ENCODE data around the gene GPR137.
"Not testable (repeated sequence)": the region's sequence is repeated elsewhere in the genome, so short reads cannot be mapped to it uniquely, and the experiment has no call there.

The GPR137 gene

DNA sequence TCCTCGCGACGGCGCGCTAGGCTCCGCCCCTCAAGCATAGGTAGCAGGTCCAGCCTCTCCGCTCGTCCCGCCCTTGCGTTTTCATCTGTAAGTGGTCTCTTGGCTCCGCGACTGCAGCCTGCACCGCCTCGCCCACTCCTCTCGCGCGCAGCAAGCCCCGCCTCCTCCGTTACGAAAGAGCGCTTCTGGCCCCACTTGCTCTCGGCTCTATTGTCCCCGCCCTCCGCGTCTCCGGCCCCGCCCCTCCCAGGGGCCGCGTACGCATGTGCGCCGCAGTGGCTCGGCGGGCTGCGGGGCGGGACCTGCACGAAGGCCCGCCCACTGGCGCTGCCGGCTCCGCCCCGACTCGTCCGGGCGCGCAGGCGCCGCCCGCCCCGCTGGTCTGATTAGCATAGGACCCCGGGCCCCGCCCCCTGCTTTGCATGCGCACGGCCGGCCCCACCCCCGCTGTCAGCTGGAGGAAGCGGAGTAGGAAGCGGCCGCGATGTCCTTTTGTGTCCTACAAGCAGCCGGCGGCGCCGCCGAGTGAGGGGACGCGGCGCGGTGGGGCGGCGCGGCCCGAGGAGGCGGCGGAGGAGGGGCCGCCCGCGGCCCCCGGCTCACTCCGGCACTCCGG is 19.5 kb downstream of the GPR137 start, which contains the start of gene ESRRA:
Gene ESRRA (plus strand): TSS at position 450 of the 616 bp plus-strand sequence. CDS start 1,656 bp downstream, outside the sequence.
- peak; percentile 98 for DNase-seq

DNA sequence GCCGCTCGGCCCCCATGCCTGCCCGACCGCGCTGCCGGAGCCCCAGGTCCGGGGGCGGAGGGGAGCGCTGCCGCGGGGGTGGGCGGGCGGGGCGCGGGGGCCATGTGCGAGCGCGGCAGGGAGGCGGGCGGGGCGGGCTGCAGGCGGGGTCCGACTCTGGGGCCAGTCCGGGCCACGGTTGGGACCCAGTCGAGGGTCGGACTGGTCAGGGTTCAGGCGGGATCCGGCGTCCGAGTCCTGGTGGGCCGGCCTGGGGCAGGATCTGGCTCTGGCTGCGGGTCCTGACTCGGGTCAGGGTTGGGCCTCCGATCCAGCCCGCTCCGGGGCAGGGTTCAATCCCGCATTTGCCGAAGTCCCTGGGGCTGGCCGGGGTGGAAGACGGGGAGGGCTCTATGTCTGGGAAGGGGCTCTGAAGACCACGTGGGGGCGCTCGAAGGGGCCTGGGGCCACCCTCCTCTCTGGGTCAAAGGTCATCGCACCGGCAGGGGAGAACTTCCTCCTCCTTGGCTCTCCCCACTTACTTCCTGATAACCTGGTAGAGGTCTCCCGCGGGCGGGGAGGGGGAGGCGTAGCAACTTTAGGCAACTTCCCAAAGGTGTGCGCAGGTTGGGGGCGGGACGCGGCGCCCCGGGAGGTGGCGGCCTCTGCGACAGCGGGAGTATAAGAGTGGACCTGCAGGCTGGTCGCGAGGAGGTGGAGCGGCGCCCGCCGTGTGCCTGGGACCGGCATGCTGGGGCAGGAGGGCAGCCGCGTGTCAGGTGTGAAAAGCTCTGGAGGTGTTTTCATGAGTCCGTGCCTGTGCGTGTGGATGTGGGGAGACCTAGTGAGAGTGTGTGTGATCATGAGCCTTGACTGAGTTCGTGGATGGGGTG is 20.3 kb downstream of the GPR137 start:
- DNase-seq, result peak; percentile 78

- DNase-seq, result no peak
Observed at GRCh38 chr11:64306563-64306875, 20.9 kb downstream of the GPR137 start.

GRCh38 chr11:64306876-64307622 is 21.4 kb downstream of the GPR137 start:
- DNase-seq, result no peak

GRCh38 chr11:64307795-64308194 is 22.1 kb downstream of the GPR137 start:
- not testable (repeated sequence) for DNase-seq

- DNase-seq, result no peak
Observed at GRCh38 chr11:64312947-64313346, 27.3 kb downstream of the GPR137 start.

DNA sequence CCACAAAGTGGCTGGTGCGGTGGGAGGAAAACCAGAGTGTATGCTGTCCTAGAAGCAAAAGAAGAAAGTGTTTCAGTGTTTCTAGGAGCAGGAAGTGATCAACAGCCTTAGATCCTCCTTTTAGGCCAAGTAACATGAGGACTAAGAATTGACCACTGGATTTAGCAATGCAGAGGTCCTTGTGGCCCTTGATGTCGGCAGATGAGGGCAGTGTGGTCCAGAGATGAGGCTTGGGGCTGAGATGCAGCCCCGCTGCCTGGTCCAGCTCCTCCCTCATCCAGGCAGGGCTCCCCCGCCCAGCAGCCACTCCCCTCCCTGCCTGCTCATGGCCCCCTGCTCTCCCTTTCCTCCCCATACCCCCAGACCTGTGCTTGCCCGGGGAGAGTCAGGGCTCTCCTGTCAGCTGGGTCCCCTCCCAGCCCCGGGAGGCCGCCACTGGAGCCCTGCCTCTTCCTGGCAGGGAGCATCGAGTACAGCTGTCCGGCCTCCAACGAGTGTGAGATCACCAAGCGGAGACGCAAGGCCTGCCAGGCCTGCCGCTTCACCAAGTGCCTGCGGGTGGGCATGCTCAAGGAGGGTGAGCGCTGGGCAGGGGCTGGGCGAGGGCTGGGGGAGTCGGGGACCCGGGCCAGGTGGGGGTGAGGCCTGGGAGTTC is 28.0 kb downstream of the GPR137 start:
- DNase-seq, result no peak

DNA sequence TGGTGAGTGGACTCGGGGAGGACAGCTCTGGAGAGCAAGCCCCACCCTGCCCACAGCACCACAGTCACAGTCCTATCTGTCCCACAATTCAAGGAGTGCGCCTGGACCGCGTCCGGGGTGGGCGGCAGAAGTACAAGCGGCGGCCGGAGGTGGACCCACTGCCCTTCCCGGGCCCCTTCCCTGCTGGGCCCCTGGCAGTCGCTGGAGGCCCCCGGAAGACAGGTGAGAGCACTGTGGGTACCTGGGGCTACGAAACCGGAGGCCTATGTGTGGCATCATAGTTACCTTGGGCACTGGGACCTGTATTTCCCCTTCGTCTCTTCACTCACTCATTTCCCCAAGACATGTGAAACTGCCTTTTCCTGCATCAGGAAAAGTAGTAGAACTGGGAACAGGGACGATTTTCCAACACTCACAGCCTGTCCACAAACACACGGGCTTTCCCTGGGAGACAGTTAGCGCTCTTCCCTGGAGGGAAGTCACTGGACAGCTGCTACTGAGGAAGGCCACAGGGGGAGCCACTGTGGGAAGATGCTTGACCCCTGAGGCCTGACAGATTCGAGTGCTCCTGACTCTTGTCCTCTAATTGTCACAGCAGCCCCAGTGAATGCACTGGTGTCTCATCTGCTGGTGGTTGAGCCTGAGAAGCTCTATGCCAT is 28.6 kb downstream of the GPR137 start:
- DNase-seq, result no peak

DNA sequence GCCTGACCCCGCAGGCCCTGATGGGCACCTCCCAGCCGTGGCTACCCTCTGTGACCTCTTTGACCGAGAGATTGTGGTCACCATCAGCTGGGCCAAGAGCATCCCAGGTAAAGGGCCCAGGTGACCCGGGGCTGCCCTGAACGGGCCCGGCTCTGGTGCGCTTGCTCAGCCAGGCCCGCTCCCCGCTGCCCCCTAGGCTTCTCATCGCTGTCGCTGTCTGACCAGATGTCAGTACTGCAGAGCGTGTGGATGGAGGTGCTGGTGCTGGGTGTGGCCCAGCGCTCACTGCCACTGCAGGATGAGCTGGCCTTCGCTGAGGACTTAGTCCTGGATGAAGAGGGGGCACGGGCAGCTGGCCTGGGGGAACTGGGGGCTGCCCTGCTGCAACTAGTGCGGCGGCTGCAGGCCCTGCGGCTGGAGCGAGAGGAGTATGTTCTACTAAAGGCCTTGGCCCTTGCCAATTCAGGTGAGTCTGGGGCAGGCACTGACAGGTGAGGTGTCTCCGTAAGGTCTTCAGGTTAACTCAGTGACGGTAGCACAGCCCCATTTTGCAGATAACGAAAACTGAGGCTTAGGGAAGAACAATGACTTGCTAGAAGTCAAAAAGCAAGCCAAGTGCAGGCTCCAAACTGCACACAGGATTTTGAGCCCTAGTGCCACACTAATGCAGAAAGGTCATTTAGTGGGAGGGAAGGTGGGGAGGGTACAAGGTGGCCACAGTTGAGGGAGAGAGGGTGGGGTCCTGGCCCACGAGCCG is 29.3 kb downstream of the GPR137 start:
- no peak for DNase-seq

DNA sequence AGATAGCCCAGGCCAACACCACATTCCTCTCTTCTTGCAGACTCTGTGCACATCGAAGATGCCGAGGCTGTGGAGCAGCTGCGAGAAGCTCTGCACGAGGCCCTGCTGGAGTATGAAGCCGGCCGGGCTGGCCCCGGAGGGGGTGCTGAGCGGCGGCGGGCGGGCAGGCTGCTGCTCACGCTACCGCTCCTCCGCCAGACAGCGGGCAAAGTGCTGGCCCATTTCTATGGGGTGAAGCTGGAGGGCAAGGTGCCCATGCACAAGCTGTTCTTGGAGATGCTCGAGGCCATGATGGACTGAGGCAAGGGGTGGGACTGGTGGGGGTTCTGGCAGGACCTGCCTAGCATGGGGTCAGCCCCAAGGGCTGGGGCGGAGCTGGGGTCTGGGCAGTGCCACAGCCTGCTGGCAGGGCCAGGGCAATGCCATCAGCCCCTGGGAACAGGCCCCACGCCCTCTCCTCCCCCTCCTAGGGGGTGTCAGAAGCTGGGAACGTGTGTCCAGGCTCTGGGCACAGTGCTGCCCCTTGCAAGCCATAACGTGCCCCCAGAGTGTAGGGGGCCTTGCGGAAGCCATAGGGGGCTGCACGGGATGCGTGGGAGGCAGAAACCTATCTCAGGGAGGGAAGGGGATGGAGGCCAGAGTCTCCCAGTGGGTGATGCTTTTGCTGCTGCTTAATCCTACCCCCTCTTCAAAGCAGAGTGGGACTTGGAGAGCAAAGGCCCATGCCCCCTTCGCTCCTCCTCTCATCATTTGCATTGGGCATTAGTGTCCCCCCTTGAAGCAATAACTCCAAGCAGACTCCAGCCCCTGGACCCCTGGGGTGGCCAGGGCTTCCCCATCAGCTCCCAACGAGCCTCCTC is 30.2 kb downstream of the GPR137 start:
- DNase-seq, result not testable (repeated sequence)

GRCh38 chr11:64316672-64317324 is 31.1 kb downstream of the GPR137 start:
- peak; percentile 53 for DNase-seq

GRCh38 chr11:64317325-64317960 is 31.8 kb downstream of the GPR137 start, which contains the start of gene TRMT112:
TRMT112 (minus strand) TSS chr11:64317559; CDS start chr11:64317526, 33 bp downstream.
- peak; percentile 99 for DNase-seq

- peak; percentile 97 for DNase-seq
Observed at GRCh38 chr11:64317961-64318765, 32.5 kb downstream of the GPR137 start, which contains the start of gene PRDX5. PRDX5 (plus strand) TSS chr11:64318121; CDS start chr11:64318216, 95 bp downstream.

DNA sequence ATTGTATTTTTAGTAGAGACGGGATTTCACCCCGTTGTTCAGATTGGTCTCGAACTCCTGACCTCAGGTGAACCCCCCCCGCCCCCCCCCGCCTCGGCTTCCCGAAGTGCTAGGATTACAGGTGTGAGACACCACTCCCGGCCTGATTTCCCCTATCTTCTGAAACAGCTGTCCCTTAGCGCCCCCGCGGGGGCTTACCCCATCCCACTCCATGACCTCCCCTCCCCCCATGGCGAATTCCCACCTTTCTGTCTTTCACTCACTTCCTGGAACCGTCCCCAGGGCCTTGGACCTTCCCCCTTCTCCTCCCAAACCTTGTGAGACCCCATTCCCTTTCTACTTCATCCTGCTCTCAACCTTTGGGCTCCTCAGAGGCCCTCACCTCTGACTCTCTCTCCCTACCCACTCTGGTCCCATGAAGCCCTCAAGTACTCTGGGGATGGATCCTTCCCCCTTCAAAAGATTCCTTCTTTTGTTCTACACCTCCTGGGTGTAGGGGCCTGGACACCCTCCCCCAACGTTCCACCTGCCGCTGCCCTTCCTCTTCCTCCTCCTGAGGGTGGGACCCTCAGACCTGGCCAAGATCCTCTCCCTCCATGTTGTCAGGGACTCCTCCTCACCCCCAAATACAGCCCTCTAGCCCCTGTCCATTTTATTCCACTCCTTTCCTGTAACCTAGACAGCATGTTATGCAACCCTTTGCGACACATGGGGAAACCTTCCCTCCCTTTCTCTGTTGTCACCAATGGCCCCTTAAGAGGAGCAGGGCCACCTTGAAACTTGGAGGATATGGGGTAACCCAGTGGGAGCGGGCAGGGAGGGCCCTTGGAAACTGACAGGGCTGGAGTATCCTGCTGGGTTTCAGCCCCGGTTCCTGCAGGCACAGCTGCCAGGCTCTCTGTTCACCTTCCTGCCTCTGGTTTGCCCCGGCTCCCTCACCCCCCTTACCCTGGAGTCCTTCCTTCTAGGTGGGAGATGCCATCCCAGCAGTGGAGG is 33.4 kb downstream of the GPR137 start:
- no peak for DNase-seq

DNA sequence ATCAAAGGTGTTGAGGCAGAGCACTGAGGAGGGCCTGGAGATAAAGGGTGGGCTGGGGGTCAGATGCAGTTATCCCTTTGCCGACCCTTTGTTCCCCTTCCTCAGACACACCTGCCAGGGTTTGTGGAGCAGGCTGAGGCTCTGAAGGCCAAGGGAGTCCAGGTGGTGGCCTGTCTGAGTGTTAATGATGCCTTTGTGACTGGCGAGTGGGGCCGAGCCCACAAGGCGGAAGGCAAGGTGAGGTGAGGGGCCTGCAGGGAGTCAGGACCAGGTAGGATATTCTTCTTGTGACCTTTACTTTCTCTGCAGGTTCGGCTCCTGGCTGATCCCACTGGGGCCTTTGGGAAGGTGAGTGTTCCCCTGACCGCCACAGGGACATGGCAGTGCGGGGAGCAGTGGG is 34.9 kb downstream of the GPR137 start:
- DNase-seq, result no peak

- no peak for DNase-seq
Observed at GRCh38 chr11:64321026-64321425, 35.4 kb downstream of the GPR137 start.

DNA sequence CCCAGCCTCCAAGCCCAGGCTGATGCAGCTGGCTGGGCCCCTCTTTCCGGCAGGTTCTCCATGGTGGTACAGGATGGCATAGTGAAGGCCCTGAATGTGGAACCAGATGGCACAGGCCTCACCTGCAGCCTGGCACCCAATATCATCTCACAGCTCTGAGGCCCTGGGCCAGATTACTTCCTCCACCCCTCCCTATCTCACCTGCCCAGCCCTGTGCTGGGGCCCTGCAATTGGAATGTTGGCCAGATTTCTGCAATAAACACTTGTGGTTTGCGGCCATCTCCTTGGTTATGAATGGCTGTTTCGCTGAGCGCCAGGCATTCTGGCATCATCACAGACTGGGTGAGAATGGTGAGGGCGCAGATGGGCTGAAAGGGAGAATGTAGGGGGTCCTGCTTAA is 35.9 kb downstream of the GPR137 start:
- DNase-seq, result no peak
